Body of pancreas (tissue), 4 donors: ENCODE measurements around the gene LMAN2. TPM values are rescaled to one million over a fixed set of nuclear protein-coding genes. Genes with fewer than 3 reads are reported as not detected.
A peak's percentile ranks its signal among the peaks of the same experiment; 100 is the strongest.

Experiments
- ATAC-seq: fragments of 150-250 bp; one replicate; pipeline ENCODE4 v1.9.1; 2016
- DNase-seq, 4 donors: peaks; one replicate each; pipeline ENCODE4 v3.0.0-alpha.2; 2019
- H3K27ac ChIP-seq, 4 donors: fragments of 200-600 bp; sonication (generic); 1 replicate in 3 of 4; 2 replicates in 1 of 4; pipeline versions ENCODE4 v1.5.1 to v1.6.1; 2016 to 2019; ENCODE audit warnings: mild to moderate bottlenecking in 1 of 4, mixed read lengths in 1 of 4, moderate library complexity in 1 of 4
- H3K27me3 ChIP-seq, 2 donors: fragments of 200-600 bp; sonication (generic); one replicate each; pipeline ENCODE4 v1.6.0; 2016; ENCODE audit warnings: mild to moderate bottlenecking in 1 of 2
- H3K36me3 ChIP-seq, 2 donors: fragments of 200-600 bp; sonication (generic); replicated peaks in 1 of 2; 2 replicates each; pipeline ENCODE4 v1.5.1; 2016; ENCODE audit warnings: low read depth in 2 of 2; ENCODE audit not compliant: insufficient read depth in 1 of 2
- H3K4me1 ChIP-seq: fragments of 200-600 bp; sonication (generic); one replicate; pipeline ENCODE4 v1.6.0; 2016
- H3K4me3 ChIP-seq, 2 donors: fragments of 200-600 bp; sonication (generic); 1 replicate in 1 of 2; 2 replicates in 1 of 2; pipeline ENCODE4 v1.5.1; 2016 to 2019
- H3K9me3 ChIP-seq, 3 donors: fragments of 200-600 bp; sonication (generic); 1 replicate in 2 of 3; 2 replicates in 1 of 3; pipeline ENCODE4 v1.5.1; 2016
- POLR2A ChIP-seq, 3 donors: fragments of 450-650 bp; IDR thresholded peaks; one replicate each; pipeline ENCODE4 v1.6.1; 2016; ENCODE audit warnings: antibody characterized with exemption in 3 of 3, mild to moderate bottlenecking in 2 of 3
- WGBS, 2 donors: methylation state at CpG; one replicate each; pipeline ENCODE4 v1.1.5; 2017; 5-methylcytosine and 5-hydroxymethylcytosine counted together
- intact Hi-C: fragments of 100-400 bp; cut with DNase I; formaldehyde crosslinking; loops from one replicate; pipeline ENCODE4 v1.15.1; 2023
- total RNA-seq, 2 donors: library from RNA; depleted of rRNA; stranded (reverse); fragments of >200 nt; gene quantifications; one replicate each; pipeline ENCODE4 v1.1.0, GENCODE V29; 2016
- TF ChIP-seq, protein P1 (sequence below), 7 experiments: fragments of 450-650 bp in 4 of 7; fragments of 200-600 bp in 3 of 7; sonication (generic) in 3 of 7; IDR thresholded peaks; one replicate each; pipeline ENCODE4 v1.5.1; 2016 to 2019; ENCODE audit warnings: antibody characterized with exemption in 7 of 7

The LMAN2 gene
- total RNA-seq, 2 donors from 2014 or later = 218 to 227 TPM

DNA sequence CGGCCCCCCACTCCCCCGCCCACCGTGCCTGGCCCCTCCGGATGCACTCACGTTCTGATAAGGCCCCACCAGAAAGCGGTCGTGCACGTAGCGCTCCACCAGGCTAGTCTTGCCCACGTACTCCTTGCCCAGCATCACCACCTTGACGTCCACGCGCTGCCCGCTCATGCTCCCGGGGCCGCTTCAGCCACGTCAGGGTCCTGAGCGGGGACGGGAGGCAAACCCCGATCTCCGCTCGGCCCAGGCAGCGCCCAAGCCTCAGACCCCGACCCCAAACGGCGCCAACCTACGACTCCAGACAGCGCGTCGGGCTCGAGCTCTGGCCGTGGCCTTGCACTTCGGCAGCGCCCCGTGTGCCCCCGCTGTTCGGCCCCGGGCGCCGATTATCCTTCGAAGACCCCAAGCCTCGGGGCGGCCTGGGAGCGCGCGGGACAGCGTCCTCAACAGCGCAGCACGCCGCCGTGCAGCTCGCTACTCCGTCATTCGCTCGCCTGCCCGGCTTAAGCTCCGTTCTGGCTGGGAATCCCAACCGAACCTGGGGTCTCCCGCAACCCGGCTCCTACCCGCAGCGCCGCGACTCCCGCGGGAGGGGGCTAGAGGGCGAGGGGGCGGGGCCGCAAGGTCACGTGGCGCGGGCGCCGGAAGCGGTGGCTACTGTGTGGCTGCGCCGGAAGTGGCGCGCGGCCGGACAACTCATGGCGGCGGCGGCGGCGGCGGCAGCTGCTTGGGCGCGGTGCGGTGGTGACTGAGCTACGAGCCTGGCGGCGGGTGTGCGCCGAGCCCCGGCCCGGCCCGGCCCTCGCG, 48.1 kb downstream of the LMAN2 start, which contains the start of the genes PRELID1 and RAB24:
TSS of gene PRELID1 (plus strand) at position 679 of the 804 bp plus-strand sequence. CDS start 187 bp downstream, outside the sequence.
TSS of gene RAB24 (minus strand) at position 599 of the 804 bp plus-strand sequence. CDS start at position 168, 431 bp downstream.
- Histone ChIP-seq H3K27ac (peak within 1 kb of the TSS; percentile 81 to 93 (median 90)), H3K9me3 (no peaks in the 10 kb centered on the region), H3K4me1 (peaks cover 63% of the 10 kb centered on the region), H3K36me3 (peaks cover 0 to 8% of the 10 kb centered on the region in 2 donors), H3K27me3 (no peaks in the 10 kb centered on the region), H3K4me3 (peak within 1 kb of the TSS; percentile 70 to 80)
- DNase-seq (peak; percentile 89 to 94 (median 90)), ATAC-seq (peak; percentile 72)
- WGBS, 2 donors = 0% methylated on average over 99 of the region's 100 CpGs; no CpG with 5 or more reads in 1 of the 2 donors
- intact Hi-C loops = no loop called here
- TF ChIP-seq, protein P1, sequence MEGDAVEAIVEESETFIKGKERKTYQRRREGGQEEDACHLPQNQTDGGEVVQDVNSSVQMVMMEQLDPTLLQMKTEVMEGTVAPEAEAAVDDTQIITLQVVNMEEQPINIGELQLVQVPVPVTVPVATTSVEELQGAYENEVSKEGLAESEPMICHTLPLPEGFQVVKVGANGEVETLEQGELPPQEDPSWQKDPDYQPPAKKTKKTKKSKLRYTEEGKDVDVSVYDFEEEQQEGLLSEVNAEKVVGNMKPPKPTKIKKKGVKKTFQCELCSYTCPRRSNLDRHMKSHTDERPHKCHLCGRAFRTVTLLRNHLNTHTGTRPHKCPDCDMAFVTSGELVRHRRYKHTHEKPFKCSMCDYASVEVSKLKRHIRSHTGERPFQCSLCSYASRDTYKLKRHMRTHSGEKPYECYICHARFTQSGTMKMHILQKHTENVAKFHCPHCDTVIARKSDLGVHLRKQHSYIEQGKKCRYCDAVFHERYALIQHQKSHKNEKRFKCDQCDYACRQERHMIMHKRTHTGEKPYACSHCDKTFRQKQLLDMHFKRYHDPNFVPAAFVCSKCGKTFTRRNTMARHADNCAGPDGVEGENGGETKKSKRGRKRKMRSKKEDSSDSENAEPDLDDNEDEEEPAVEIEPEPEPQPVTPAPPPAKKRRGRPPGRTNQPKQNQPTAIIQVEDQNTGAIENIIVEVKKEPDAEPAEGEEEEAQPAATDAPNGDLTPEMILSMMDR (IDR thresholded peaks at IDR 0.05) = peak in 3 of 7 experiments; percentile 11 to 36 (median 26)
- peak; percentile 73 to 87 (median 80) for TF ChIP-seq POLR2A (IDR thresholded peaks at IDR 0.05)

DNA sequence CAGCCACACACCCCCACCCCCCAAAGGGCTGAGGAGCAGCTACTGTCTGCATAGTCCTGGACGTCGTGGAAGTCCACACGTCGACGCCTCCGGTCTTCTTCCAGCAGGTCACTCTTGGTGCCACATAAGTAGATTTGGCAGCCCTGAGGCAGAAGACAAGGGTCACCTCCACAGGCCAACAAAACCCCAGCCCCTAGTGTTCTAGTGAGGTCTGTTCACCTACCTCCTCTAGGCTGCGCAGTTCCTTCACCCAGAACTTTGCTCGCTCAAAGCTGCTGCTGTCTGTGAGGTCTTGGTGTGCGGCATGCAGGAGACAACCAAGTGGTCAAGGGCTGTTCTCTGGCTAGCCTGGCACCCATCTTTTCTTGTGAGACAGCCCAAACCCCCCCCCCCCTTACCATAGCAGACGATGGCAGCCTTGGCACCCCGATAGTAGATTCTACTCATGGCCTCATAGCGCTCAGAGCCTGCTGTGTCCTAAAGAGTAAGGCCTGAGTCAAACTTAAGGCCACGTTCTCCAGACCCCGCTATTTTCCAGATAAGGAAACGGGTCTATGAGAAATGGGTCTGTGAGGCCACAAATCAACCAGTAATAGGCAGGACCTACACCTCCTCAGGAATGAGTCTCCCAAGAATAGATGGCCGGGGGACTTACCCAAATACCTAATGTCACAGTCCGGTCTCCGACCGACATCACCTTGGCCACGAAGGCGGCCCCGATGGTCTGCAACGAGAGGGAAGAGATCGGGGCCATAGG, 48.9 kb downstream of the LMAN2 start:
- peaks cover 55% of the 10 kb centered on the region for H3K4me1 ChIP-seq
- TF ChIP-seq POLR2A (IDR thresholded peaks at IDR 0.05) = no peak
- TF ChIP-seq, protein P1 (IDR thresholded peaks at IDR 0.05) = peak in 5 of 7 experiments; percentile 11 to 42 (median 24)

DNA sequence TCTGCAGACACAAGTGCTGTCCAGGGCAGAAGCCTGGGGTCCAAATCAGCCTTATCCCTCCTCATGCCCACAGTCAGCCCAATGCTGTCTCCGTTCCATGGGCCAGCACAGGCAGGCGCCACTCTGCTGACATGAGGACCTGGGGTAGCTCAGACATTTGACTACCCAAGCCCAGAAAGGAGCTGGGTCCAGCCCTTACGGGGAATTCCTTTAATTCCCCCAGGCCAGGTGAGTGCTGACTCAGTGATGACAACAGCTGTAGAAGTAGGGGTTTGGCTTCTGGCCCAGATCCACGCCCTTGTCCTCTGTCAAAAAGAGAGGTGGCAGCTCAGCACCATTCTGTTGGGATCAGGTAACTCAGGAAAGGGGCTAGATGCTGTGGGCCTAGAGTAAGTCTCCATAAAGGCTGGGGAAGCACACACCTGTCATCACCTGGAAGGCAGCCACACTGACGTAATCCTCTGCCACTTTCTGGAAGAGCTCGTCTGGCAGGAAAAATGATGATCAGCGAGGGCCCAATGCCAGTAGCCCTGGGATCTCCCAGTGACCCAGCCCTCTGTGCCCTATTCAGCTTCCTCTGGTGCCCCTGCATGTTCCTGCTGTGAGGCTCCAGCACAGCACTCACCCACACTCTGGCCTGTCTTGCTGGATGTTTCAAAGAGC, 49.8 kb downstream of the LMAN2 start:
- Histone ChIP-seq H3K4me1 (peaks cover 53% of the 10 kb centered on the region), H3K4me3 (no peak overlapping the region), H3K36me3 (peaks cover 0 to 5% of the 10 kb centered on the region in 2 donors), H3K27me3 (no peaks in the 10 kb centered on the region), H3K9me3 (no peaks in the 10 kb centered on the region), H3K27ac (peak overlapping the region; percentile 81 to 93 (median 90))
- peak; percentile 76 for ATAC-seq
- TF ChIP-seq, protein P1 (IDR thresholded peaks at IDR 0.05) = no peak
- peak; percentile 48 to 81 (median 78) for TF ChIP-seq POLR2A (IDR thresholded peaks at IDR 0.05)
- WGBS, 2 donors = 10 to 33% methylated on average over 5 to 7 of the region's 7 CpGs
- peak; percentile 96 to 98 (median 97) for DNase-seq
- intact Hi-C loops = no loop called here

More for the DNA sequence above, 48.9 kb downstream of the LMAN2 start:
- Histone ChIP-seq H3K9me3 (no peaks in the 10 kb centered on the region), H3K27me3 (no peaks in the 10 kb centered on the region), H3K36me3 (peaks cover 0 to 8% of the 10 kb centered on the region in 2 donors), H3K4me3 (peak overlapping the region; percentile 70 to 80), H3K27ac (peak overlapping the region; percentile 81 to 93 (median 90))
- 9 to 15% methylated on average over 14 to 24 of the region's 24 CpGs for WGBS, 2 donors
- peak; percentile 21 for ATAC-seq
- intact Hi-C loops = no loop called here
- DNase-seq = peak; percentile 55 to 66 (median 56)

DNA sequence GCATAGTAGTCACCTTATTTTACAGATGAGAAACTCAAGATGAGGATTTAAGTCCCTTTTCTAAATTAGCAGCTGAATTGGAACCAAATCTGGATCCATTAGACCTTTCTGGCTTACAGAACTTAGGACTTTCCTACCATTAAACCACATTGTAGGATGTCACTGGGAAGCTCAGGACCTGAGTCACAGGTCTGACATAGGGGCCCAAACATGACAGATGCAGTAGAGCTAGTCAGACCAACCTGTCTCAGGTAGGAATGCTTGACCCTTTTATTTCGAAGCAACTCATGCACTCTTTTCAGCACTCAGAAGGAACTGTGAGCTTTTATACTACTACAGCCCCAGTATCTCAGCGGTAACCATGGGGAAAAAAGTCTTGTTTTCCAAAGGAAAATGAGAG, 50.5 kb downstream of the LMAN2 start:
- ATAC-seq = no peak
- H3K9me3 ChIP-seq = no peaks in the 10 kb centered on the region
- H3K4me1 ChIP-seq = peaks cover 58% of the 10 kb centered on the region
- H3K4me3 ChIP-seq = no peak overlapping the region
- no peak for DNase-seq
- TF ChIP-seq, protein P1 (IDR thresholded peaks at IDR 0.05) = no peak
- TF ChIP-seq POLR2A (IDR thresholded peaks at IDR 0.05) = no peak
- peaks cover 0 to 1% of the 10 kb centered on the region in 2 donors for H3K36me3 ChIP-seq
- H3K27ac ChIP-seq = peak overlapping the region; percentile 81 to 93 (median 90)
- WGBS, 2 donors = 77 to 88% methylated on average over 2 of the region's 2 CpGs
- intact Hi-C loops = no loop called here
- no peaks in the 10 kb centered on the region for H3K27me3 ChIP-seq
